ENCODE results near the gene CANT1.

The CANT1 gene

DNA sequence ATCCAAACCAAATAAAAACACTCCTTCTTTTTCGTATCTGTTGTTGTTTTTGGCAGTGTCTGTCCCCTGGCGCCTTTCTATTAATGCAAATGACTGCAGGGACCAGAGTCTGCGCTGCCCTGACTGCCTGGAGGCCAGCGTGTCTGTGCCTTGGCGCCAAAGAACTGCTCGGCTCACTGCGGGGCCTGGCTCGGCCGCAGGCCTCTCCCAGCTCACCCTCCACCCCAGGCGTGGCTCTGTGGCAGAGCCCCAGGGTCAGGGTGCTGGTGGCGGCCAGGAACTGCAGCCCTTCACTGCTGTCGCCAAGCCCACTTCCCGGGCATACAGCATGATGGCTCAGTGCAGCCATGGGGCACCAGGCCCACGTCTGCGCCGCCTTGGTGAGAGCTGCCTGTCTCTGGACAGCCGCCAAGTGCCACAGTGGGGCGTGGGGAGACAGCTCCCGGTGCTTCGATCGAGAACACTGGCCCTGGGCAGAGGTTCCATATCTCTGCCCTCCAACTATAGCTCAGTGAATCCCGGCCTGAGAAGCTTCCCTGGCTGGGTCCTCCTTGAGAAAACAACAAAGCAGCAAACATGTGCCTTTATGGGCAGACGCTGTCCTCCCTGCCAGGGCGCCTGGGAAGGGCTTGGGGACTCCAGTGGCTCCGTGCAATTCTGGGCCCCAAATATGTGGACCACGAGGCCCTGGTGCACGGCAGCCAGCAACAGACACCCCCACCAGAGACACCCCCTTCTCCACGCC, 11.1 kb downstream of the CANT1 start:
- in situ Hi-C loops (cut with HindIII; ENCODE audit: low sequenced_read_pairs), result no loop called here

DNA sequence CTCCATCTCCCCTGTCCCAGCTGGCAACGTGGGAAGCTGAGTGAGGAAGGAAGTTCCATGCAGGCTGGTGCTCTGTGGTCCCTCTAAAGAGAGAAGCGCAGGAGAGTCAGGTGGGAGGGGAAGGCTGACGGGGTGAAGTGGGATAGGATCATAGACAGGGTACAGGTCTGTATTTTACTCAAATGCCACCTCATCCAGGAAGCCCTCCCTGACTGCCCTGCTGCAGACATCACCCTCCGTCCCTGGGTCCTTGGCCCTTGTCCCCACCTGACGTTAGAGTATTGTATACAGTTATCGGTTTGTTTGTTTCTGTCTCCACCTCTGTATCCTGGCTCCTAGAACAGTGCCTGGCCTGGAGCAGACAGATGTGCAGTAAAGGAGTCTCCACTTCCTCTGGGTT, 11.7 kb downstream of the CANT1 start:
- in situ Hi-C loops (cut with HindIII; ENCODE audit: low sequenced_read_pairs), result no loop called here

DNA sequence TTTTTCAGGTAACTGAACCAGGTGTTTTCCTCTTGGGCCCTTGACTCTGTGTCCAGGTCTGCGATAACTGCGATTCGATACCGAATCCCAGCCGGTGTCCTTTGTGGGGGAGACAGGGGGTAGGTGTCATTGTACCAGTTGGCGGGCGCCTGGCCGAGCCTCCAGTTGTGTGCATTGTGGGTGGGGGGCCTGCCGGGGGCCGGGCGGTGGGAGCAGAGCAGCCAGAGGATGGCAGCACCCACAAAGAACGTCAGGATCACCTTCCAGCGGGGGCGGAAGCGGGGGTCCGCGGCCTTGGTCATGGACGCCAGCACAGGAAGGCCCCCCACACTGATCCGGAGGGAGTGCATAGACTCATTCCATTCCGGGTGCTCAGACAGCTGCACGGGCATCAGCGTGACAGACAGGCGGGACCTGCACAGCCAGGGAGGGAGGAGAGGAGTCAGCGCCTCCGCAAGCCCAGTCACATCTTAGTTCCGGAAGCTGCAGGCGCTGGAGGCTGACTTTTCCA, 12.3 kb downstream of the CANT1 start:
- in situ Hi-C loops (cut with HindIII; ENCODE audit: low sequenced_read_pairs), result no loop called here

DNA sequence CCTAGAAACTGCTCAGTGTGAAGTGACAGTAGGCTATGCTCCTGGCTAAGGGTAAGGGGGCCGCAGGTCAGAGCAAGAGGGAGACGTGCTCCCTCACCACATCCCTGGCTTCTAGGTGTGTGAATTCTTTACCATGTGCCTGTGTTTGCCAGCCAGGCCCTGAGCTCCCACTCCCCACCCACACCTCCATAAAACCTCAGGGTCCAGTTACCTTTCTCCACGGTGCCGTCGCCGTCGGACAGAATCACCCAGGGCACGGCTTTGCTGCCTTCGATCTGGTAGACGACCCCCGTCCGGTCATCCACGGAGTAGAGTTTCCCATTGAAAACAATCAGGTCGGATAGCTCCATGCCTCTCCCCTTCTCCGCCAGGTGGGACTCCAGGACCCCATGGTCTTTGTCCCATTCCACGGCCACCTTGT, 12.8 kb downstream of the CANT1 start:
- in situ Hi-C loops (cut with HindIII; ENCODE audit: low sequenced_read_pairs), result no loop called here

DNA sequence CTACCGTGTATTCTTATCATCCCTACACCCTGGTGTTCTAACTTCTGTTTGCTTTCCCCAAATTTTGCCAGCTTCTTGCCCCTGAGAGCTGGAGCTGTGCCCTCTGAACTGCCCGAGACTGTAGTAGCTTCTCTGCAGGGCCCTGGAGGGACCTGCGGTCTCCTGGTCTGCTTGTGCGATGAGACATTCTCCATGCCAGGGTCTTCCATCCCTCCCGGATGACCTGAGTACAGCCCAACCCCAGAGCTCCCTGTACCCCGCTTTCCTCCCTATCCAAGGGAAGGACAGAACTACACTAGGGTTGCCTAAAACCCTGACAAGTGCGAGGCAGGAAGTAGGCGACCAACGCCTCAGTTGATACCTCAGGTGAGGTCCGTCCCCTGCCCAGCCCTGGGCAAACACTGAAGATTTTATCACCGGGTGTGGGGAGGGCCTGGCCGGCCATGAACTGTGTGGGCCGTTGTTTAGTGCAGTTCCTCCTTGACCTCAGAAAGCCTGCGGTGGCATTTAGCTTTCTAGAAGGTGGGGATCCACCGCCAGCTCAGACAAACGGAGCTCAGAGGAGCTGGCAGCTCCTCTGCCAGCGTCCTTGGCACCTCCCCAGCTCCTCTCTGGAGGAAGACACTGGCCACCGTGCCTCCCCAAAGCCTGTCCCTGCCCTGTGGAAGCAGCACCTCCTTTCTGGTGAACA, 13.7 kb downstream of the CANT1 start:
- in situ Hi-C loops (cut with HindIII; ENCODE audit: low sequenced_read_pairs), result no loop called here

DNA sequence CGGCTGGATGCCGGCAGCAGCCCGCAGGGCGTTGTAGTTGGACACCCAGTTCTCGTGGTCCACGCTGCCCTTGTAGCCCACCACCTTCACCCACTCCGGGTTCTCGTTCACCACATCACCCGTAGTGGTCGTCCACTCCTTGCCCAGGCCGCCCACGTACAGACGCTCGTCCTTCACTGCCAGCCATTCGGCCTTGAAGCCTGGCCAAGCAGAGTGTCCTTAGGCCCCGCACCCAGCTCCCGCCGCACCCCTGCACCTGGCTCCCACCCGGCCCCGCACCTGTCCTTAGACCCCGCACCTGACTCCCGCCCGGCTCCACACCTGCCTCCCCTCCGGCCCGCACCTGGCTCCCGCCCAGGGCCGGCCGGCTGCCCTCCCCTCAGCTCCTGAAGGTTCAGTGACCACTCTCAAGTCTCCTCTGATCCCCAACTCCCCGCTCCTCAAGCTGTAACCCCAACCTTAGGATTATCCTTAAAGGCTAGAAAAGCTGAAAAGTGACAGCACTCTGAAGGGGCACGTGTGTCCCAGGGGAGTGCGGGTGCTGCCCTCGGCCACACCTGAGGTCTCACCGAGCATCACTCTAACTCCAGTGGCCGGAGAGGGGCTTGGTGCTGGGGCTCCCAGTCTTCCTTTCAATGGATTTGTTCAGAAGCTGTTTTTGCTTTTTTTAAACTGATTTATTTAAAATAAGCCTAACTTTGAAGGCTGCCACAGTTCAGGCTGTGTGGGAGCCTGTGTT, 14.4 kb downstream of the CANT1 start:
- in situ Hi-C loops (cut with HindIII; ENCODE audit: low sequenced_read_pairs), result no loop called here

DNA sequence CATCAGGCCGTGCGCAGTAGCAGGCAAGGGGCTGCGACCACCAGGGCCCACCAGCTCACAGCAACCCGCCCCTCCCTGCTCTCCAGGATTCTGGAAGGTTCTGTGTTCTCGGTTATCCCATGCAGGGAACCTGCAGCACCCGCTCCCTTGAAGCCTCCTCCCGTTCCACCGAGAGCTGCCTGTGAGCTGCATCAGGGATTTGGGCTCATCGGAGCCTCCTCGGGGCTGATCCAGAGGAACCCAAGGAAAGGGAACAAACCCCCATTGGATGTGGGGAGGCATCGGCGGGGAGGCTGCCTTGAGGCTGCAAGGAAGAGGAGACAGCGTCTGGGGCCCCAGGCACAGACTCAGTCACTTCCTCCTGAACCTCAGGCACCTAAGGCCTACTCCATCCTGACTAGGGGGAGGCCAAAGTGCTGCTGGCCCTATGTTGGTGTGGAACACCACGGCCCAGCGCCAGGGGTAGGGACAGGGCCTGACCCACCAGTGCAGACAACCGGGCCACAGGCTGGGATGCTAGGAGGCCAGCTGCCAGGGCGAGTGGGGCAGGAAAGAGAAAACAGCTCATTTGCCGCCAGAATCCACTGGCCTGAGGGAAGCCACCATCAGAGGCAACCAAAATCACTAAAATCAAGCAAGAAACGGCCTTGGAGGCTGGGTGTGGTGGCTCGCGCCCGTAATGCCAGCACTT, 15.4 kb downstream of the CANT1 start:
- in situ Hi-C loops (cut with HindIII; ENCODE audit: low sequenced_read_pairs), result no loop called here

DNA sequence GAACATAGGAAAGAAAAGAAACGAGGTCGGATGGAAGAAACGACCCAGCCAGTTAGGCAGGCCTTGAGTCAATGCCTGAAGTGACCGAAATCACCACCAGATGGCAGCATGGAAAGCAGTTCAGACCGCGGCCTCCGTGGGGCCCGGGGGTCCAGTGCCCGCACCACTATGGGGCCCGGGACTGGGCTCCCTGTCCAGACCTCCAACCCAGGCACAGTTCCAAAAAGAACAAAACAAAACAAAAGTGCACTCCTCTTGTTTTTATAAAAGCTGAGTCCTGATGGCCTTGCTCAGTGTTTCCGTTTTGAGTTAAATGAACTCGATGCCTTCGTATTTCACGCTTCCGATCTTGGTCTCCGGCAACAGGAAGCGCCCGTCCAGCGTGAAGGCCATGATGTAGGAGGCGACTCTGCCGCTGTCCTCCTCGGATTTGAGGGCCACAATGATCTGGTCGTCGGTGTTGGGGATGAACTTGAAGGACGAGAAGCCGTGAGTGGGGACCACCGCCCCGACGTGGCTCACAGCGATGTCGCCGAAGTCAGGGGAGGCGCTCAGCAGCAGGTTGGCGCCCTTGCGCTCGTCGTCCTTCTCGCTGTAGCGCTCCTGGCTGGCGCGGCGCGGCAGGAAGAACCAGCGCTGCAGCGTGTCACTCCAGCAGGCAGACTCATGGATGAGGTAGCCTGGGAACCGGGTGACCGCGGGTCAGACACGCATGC, 16.2 kb downstream of the CANT1 start:
- in situ Hi-C loops (cut with HindIII; ENCODE audit: low sequenced_read_pairs), result no loop called here

DNA sequence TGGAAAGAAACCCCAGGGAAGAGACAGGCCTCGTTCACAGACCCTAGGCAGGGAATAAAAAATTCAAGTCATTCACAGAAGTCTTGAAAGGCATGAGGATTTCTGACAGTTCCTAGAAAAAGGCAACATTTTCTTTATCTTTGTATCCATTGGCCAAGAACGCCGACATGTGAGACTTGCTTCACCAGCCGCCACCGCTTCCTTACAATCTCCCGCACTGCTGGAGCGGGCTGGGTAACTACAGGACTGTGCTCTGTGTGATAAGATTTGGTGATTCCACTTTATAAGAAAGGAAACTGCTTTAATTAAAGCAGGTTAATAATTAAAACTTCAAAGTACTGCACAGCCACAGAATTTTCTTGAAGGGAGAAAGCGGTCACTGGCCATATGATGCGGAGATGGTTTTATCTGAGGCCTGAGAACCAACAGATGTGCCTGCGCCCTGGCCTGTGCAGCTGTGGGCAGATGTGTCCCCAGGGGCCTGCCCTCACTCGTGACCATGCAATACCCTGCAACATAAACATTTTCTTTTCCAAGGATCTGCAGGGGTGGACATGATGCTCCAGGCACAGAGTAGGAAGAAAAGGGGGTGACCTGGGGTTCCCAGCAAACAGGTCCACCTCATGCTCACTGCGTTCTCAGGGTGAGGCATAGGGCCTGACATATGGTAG, 16.9 kb downstream of the CANT1 start:
- in situ Hi-C loops (cut with HindIII; ENCODE audit: low sequenced_read_pairs), result no loop called here

DNA sequence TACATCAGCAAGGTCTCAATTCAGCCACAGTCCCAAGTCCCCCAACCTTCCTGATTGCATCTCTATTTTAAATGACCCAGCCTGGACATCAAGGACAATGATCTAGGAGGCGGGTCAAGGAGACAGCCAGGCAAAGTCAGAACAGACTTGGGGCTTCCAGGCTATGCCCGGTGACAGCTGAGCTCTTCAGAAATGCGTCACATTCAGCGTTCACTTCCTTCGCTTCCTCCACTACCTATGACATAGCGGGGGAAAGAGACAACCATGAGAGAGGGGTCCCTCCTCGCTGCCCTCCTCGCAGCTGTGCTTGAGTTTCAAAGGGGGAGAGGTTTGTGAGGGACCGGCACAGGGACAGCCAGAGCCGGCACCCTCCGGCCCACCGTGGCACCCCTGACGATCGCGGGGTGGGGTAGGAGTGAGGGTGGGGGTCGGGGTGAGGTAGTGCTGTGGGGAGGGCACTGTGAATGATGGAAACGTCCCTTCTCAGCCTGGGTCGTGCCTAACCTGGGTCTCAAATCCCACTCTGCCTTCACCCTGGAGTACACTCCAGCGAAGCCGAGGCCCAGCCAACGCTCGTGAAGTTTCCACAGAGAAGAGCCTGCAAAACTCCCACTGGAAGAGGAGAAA, 17.5 kb downstream of the CANT1 start:
- in situ Hi-C loops (cut with HindIII; ENCODE audit: low sequenced_read_pairs), result no loop called here

DNA sequence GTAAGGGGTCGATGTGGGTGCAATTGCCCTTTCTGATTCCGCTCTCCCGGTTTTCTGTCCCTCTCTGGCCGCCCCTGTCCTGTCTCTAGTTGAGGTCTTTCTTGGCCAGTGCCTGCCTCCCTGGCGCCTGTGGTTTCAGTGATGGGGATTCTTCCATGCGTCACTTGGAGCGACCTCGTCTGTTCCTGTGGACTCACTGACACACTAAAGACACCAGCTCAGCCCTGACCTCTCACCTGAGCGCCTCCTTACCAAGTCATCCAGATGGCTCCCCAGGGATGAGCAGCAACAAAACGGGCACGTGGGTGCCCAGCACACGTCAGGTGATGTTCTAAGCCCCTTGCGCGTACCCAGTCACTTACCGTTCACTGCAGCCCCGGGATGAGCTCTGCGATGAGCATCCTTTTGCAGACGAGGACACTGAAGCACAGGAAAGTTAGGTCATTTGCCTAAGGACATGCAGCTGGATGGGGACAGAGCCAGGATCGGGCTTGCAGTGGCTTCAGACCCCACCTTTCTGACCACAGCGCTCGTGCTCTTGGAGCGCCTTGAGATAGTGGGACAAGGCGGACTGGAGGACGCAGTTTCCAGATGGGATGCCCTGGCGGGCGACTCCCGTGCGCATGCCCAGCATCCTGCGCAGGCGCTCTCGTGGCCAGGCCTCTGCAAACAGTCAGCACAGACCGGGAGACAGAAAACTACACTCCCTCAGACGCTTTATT, 18.4 kb downstream of the CANT1 start:
- in situ Hi-C loops (cut with HindIII; ENCODE audit: low sequenced_read_pairs), result no loop called here

DNA sequence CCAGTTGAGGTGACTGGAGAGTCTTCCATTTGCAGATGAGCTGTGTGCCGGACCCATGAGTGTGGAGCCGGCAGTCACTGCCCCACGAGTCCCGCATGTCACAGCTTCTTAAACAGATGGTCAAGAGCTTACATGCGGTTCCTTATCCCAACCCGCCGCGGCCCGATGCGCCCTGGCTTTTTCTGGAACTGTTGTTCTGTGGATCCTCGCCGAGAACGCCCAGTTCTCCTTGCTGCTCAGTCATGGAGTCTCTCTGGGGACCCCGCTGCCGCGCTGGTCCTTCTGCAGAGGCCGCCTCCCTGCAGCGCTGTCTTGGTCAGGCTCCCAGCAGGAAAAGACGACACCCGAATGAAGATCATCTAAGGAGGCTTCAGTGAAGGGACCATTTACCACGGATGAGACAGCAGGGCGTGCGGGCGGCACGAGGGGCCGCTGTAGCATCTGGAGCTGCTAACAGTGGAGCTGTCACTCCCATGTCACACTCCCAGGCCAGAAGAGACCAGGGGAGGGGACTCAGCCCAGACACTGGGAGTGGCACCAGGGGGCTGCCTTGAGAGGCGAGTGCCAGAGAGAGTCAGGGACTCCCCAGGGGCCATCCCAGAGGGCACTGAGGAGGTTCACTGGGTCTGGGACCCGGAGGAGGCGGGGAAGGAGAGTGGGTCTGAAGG, 19.1 kb downstream of the CANT1 start:
- in situ Hi-C loops (cut with HindIII; ENCODE audit: low sequenced_read_pairs), result no loop called here

DNA sequence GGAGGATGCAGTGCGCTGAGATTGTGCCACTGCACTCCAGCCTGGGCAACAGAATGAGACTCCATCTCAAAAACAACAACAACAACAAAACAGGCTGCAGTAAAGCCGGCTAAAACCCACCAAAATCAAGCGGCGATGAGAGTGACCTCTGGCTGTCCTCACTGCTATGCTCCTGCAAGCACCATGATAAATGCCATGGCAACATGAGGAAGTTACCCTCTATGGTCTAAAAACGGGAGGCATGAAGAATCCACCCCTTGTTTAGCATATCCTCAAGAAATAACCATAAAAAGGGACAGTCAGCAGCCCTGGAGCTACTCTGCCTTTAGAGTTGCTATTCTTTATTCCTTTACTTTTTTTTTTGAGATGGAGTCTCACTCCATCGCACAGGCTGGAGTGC, 21.4 kb downstream of the CANT1 start:
- in situ Hi-C loops (cut with HindIII; ENCODE audit: low sequenced_read_pairs), result no loop called here

DNA sequence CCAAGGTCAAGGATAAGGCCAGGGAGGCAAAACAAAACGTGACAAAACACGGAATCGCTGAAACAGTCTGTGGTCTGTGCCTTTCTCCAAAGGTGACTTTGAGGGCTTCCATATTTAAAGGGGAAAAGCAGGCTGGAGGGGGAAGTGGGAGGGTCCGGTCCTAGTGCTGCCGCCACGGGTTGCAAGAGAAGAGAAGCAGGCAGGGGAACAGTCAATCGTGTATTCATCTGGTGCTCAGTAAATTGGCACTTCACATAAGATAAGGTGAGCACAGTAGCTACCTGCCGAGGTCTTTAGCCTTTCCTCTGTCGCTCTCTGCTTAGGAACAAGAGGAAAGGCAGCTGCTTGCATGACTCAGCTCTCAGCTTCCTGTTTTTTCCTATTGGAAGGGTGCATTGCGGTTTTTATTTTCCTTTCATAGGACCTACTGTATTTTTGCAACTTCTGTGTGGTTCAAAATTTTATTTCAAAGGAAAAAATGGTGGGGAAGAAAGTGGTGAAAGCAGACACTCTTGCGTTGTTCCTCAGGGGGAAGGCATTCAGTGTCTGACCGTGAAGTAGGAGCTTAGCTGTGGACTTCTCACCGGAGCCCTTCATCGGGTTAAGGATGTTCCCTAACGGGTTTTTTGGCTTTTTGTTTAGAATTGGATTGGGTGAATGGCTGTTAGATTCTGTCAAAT, 22.8 kb downstream of the CANT1 start:
- in situ Hi-C loops (cut with HindIII; ENCODE audit: low sequenced_read_pairs), result no loop called here

DNA sequence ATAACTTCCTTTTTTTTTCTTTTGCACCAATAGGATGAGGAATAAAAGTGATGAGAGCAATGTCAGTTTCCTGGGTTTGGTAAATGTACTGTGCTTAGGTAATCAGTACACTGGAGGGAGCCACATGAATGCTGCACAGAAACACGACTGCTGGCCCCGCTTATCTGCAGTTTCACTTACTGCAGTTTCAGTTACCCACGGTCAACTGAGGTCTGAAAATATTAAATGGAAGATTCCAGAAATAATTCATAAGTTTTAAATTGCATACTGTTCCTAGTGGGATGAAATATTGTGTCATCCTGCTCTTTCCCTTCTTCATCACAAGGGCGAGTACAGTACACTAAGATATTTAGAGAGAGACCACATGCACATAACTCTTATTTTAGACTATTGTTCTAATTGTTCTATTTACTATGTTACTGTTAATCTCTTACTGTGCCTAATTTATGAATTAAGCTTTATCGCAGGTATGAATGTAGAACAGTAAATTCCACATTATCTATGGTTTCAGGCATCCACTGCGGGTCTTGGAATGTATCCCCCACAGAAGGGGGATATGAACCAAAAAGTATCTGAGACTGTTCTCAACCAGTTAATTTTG, 23.4 kb downstream of the CANT1 start:
- in situ Hi-C loops (cut with HindIII; ENCODE audit: low sequenced_read_pairs), result no loop called here

DNA sequence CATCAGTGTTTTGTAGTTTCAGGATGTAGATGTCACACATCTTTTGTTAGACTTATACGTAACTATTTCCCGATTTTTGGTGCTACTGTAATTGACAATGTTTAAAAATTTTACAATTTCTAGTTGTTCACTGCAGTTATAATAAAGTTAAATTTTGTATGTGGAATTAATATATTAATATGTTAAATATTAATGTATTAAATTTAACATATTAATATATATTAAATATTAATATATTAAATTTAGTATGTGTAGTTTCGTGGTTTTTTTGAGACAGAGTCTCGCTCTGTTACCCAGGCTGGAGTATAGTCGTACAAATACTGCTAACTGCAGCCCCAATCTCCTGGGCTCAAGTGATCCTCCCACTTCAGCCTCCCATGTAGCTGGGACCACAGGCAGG, 24.2 kb downstream of the CANT1 start:
- in situ Hi-C loops (cut with HindIII; ENCODE audit: low sequenced_read_pairs), result no loop called here

Data from endothelial cell of hepatic sinusoid (primary cell).